GM06990 (cell line): ENCODE measurements around the gene SNX19.

Experiments used
- DNase-seq: peaks from one replicate; pipeline ENCODE4 v3.0.0-alpha.2; 2011; ENCODE audit not compliant: insufficient read length; ENCODE audit errors: extremely low read depth
- H3K27me3 ChIP-seq: replicated peaks from 2 replicates; pipeline ENCODE4 v1.6.0; 2011; ENCODE audit warnings: low read length; ENCODE audit not compliant: control insufficient read depth, insufficient read depth
- H3K36me3 ChIP-seq: 2 replicates; pipeline ENCODE4 v1.5.1; 2011; ENCODE audit warnings: low read length; ENCODE audit not compliant: control insufficient read depth, insufficient read depth
- H3K4me3 ChIP-seq: replicated peaks from 2 replicates; pipeline ENCODE4 v1.5.1; 2011; ENCODE audit warnings: low read depth, mild to moderate bottlenecking, control low read depth, low read length
- TF ChIP-seq, protein P1 (sequence below): IDR thresholded peaks from 2 replicates; pipeline ENCODE4 v1.5.1; 2011; ENCODE audit warnings: low read length, control low read depth, mild to moderate bottlenecking, inconsistent platforms; ENCODE audit not compliant: insufficient read depth, poor library complexity, severe bottlenecking

The SNX19 gene

DNA sequence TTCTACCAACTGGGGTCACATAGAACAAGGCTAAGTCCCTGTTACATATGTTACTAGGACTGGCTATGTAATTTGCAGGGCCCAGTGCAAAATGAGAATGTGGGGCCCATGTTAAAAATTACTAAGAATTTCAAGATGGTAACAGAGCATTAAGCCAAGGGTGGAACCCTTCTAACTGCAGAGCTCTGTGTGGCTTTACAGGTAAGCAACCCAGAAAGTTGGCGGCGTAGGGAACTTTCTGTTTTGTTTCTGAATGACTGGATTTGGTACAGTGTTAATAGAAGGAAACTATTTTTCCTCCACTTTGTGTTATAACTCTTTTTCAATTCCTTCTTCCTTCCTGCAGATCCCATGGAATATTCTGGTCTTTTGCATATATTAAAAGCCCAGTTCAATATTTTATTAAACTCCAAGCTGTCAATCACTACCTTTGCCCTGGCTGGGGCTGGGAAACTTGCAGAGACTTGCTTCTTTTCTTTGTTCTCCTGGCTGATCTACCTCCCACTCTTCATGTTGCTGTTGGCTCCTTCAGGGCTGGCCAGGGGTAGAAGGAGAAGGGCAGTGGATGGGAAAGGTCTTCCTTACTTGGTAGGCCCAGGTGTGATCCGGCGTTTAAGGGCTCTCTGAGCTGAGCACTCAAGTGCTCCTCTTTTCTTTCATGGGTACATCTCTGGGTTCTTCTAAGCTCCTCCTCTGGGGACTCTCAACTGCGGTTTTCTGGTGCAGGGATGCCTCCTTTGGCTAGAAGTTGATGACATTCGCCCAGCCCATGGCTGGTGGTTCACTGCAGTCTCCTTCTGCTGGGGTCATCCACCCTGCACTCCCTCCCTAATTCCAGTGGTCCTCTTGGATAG, 67.7 kb downstream of the SNX19 start:
- TF ChIP-seq, protein P1, sequence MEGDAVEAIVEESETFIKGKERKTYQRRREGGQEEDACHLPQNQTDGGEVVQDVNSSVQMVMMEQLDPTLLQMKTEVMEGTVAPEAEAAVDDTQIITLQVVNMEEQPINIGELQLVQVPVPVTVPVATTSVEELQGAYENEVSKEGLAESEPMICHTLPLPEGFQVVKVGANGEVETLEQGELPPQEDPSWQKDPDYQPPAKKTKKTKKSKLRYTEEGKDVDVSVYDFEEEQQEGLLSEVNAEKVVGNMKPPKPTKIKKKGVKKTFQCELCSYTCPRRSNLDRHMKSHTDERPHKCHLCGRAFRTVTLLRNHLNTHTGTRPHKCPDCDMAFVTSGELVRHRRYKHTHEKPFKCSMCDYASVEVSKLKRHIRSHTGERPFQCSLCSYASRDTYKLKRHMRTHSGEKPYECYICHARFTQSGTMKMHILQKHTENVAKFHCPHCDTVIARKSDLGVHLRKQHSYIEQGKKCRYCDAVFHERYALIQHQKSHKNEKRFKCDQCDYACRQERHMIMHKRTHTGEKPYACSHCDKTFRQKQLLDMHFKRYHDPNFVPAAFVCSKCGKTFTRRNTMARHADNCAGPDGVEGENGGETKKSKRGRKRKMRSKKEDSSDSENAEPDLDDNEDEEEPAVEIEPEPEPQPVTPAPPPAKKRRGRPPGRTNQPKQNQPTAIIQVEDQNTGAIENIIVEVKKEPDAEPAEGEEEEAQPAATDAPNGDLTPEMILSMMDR, result no peak
- no peak overlapping the region for H3K4me3 ChIP-seq
- H3K36me3 ChIP-seq, result no peaks in the 10 kb centered on the region
- H3K27me3 ChIP-seq, result 0 out of 2 replicates have a peak, but pooled peaks cover 2% of the 10 kb centered on the region
- DNase-seq, result no peak

DNA sequence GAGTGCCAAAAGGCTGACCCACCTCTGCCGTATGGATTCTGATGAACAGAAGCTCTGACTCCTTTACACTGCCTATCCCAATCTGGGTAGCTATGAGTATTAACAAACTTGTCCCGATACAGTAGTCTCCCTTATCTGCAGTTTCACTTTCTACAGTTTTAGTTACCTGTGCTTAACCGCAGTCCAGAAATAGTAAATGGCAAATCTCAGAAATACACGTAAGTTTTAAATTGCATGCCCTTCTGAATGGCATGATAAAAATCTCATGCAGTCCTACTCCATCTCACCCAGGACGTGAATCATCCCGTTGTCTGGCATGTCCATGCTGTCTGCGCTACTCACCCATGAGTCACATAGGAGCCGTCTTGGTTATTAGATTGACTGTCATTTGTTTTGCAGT, 68.8 kb downstream of the SNX19 start:
- H3K36me3 ChIP-seq, result no peaks in the 10 kb centered on the region
- TF ChIP-seq, protein P1, result no peak
- H3K27me3 ChIP-seq, result 0 out of 2 replicates have a peak, but pooled peaks cover 2% of the 10 kb centered on the region
- DNase-seq, result no peak
- no peak overlapping the region for H3K4me3 ChIP-seq

DNA sequence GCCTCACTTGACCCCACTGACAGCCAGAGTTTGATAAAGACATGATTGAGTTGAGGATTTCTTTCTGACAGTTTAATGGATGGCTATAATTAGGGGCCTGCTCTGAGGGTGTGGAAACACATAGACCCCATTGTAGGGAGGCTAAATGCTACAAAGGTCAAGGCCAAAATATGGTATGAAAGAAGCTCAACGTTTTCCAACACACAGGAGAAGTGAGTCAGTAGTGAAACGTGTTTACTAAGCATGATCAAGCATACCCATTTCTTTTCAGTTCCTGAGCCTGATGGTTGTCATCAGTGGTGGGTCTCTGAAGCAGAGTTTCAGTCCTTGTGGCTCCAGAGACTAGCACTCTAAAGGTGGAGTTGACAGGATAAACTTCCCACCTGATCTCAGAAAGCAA, 69.7 kb downstream of the SNX19 start:
- H3K36me3 ChIP-seq, result no peaks in the 10 kb centered on the region
- TF ChIP-seq, protein P1, result no peak
- no peak overlapping the region for H3K4me3 ChIP-seq

DNA sequence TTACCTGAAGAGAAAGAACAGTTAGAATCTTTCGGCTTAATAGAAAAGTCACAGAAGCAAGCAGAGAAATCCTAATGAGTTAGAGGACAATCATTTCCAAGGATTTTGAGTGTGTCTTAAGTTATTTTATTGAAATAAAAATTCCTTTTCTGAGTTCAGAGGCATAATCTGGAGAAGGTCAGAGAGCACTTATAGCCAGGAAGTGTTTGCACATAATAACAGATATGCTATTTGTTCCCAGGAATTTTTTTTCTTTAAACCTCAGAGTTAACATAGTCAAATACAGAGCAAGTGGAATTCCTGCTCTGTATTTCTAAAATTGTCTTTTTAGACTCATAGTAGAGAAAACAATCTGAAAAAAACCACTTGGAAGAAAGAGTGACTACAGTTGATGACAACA, 74.3 kb downstream of the SNX19 start:
- DNase-seq, result no peak
- TF ChIP-seq, protein P1, result no peak
- H3K4me3 ChIP-seq, result no peak overlapping the region
- H3K27me3 ChIP-seq, result peaks cover 1% of the 10 kb centered on the region; the same call in 1 of the 2 replicates
- no peaks in the 10 kb centered on the region for H3K36me3 ChIP-seq

More for the DNA sequence above, 69.7 kb downstream of the SNX19 start:
- H3K27me3 ChIP-seq, result 0 out of 2 replicates have a peak, but pooled peaks cover 3% of the 10 kb centered on the region
- DNase-seq, result no peak

DNA sequence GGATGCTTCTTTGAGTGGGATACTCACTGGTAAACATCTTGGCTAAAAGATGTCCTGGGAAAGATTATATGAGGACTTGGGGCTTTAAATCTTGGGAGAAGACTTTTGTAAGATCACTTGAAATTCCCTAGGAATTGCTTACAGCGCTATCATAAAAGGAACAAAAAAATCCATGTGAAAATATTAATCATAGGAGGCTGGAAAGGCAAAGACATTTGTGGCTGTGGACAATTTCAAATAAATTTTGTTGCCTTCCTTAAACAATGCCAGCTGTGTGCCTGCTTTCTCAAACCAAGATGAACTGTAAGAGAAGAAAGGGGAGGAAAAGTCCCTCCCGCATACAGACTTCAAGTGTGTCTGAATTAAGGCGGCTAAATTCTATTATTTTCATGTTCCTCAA, 75.6 kb downstream of the SNX19 start:
- DNase-seq, result no peak
- TF ChIP-seq, protein P1, result no peak
- Histone ChIP-seq H3K27me3 (peaks cover 1% of the 10 kb centered on the region; the same call in 1 of the 2 replicates), H3K4me3 (no peak overlapping the region), H3K36me3 (no peaks in the 10 kb centered on the region)
